ENCODE measurements around the gene BCDIN3D.

GRCh38 chr12:49792976-49793580, 49.8 kb downstream of the BCDIN3D start:
- no peak for TF ChIP-seq CTCF (IDR thresholded peaks at IDR 0.05 in 8 of 11, conservative IDR thresholded peaks at IDR 0.05 in 3 of 11)
- TF ChIP-seq POLR2AphosphoS5 (IDR thresholded peaks at IDR 0.05): no peak
- no peak for TF ChIP-seq POLR2A (IDR thresholded peaks at IDR 0.05)

Data from spleen (tissue), 7 donors.